ENCODE measurements around the gene C2orf92.
"Not testable (repeated sequence)": the region's sequence is repeated elsewhere in the genome, so short reads cannot be mapped to it uniquely, and the experiment has no call there.

C2orf92 gene

GRCh38 chr2:97659256-97660043, 10.1 kb upstream of the C2orf92 start:
- FAIRE-seq (no peak), DNase-seq (ENCODE audit: insufficient read length, low spot score) (no peak)

- FAIRE-seq (no peak), DNase-seq (ENCODE audit: insufficient read length, low spot score) (no peak)
These were observed 9.3 kb upstream of the C2orf92 start for GRCh38 chr2:97660044-97660774.

- FAIRE-seq, result no peak
- no peak for DNase-seq (ENCODE audit: insufficient read length, low spot score)
These were observed 8.6 kb upstream of the C2orf92 start for GRCh38 chr2:97660775-97661389.

- FAIRE-seq (no peak), DNase-seq (ENCODE audit: insufficient read length, low spot score) (no peak)
These were observed 7.6 kb upstream of the C2orf92 start for GRCh38 chr2:97661927-97662326.

GRCh38 chr2:97662386-97662894, 7.1 kb upstream of the C2orf92 start:
- DNase-seq (ENCODE audit: insufficient read length, low spot score) (peak; percentile 65), FAIRE-seq (no peak)

- FAIRE-seq, result peak; percentile 84
- peak; percentile 69 for DNase-seq (ENCODE audit: insufficient read length, low spot score)
These were observed 6.5 kb upstream of the C2orf92 start for GRCh38 chr2:97662895-97663625.

GRCh38 chr2:97663626-97663961, 5.9 kb upstream of the C2orf92 start:
- no peak for FAIRE-seq

GRCh38 chr2:97663962-97664635, 5.4 kb upstream of the C2orf92 start, which contains the start of gene ACTR1B:
TSS of gene ACTR1B (minus strand) at chr2:97664044. CDS start at chr2:97663890, 154 bp downstream.
- FAIRE-seq (peak; percentile 89), DNase-seq (ENCODE audit: insufficient read length, low spot score) (peak; percentile 92)

More at GRCh38 chr2:97663626-97663961, 5.9 kb upstream of the C2orf92 start:
- DNase-seq (ENCODE audit: insufficient read length, low spot score), result no peak

- no peak for DNase-seq (ENCODE audit: insufficient read length, low spot score)
- FAIRE-seq, result no peak
These were observed 4.9 kb upstream of the C2orf92 start for GRCh38 chr2:97664636-97664970.

GRCh38 chr2:97670471-97670870, 958 bp downstream of the C2orf92 start:
- DNase-seq (ENCODE audit: insufficient read length, low spot score), result no peak
- FAIRE-seq, result no peak

GRCh38 chr2:97671526-97671925, 2.0 kb downstream of the C2orf92 start:
- FAIRE-seq (no peak), DNase-seq (ENCODE audit: insufficient read length, low spot score) (no peak)

GRCh38 chr2:97672606-97673140, 3.2 kb downstream of the C2orf92 start:
- FAIRE-seq; DNase-seq (ENCODE audit: insufficient read length, low spot score): not testable (repeated sequence)

GRCh38 chr2:97673182-97673914, 3.8 kb downstream of the C2orf92 start:
- DNase-seq (ENCODE audit: insufficient read length, low spot score) (no peak), FAIRE-seq (no peak)

- no peak for FAIRE-seq
- no peak for DNase-seq (ENCODE audit: insufficient read length, low spot score)
These were observed 4.4 kb downstream of the C2orf92 start for GRCh38 chr2:97673915-97674283.

- no peak for DNase-seq (ENCODE audit: insufficient read length, low spot score)
These were observed 6.1 kb downstream of the C2orf92 start for GRCh38 chr2:97675430-97676113.

GRCh38 chr2:97676620-97677019, 7.1 kb downstream of the C2orf92 start:
- no peak for FAIRE-seq

More at GRCh38 chr2:97675430-97676113, 6.1 kb downstream of the C2orf92 start:
- no peak for FAIRE-seq

GRCh38 chr2:97677480-97677879, 8.0 kb downstream of the C2orf92 start:
- FAIRE-seq (no peak), DNase-seq (ENCODE audit: insufficient read length, low spot score) (no peak)

More at GRCh38 chr2:97676620-97677019, 7.1 kb downstream of the C2orf92 start:
- DNase-seq (ENCODE audit: insufficient read length, low spot score), result no peak

GRCh38 chr2:97678298-97678697, 8.8 kb downstream of the C2orf92 start:
- no peak for FAIRE-seq
- DNase-seq (ENCODE audit: insufficient read length, low spot score), result no peak

- FAIRE-seq; DNase-seq (ENCODE audit: insufficient read length, low spot score): not testable (repeated sequence)
These were observed 17.7 kb downstream of the C2orf92 start for GRCh38 chr2:97687235-97687634.
